ENCODE measurements around the gene PBX3. TPM values are rescaled to one million over a fixed set of nuclear protein-coding genes. Genes with fewer than 3 reads are reported as not detected.

PBX3 gene
- total RNA-seq, 1 experiment from 2014 or later: 39.0 TPM

- Histone ChIP-seq H3K9me3 (ENCODE audit: control insufficient read depth, insufficient read depth, low read depth, low read length) (no peaks in the 10 kb centered on the region), H3K4me3 (ENCODE audit: low read depth in 2 of 2, low read length in 2 of 2) (no peak overlapping the region), H3K36me3 (ENCODE audit: control insufficient read depth, insufficient read depth, low read length) (no peaks in the 10 kb centered on the region), H3K27me3 (ENCODE audit: control insufficient read depth, insufficient read depth, low read length) (no peaks in the 10 kb centered on the region), H3K27ac (ENCODE audit: low read length) (no peak overlapping the region), H3K4me1 (ENCODE audit: control insufficient read depth, insufficient read depth, low read length) (peaks cover 24% of the 10 kb centered on the region)
- DNase-seq (ENCODE audit: low read depth, low spot score): no peak
- no peak for ATAC-seq
- intact Hi-C loops (cut with micrococcal nuclease; ENCODE audit: unreplicated experiment): no loop called here
- CTCF ChIA-PET: no interaction called here
- no TSS peak for BruUV-seq (replicated peaks)
- no peak for TF ChIP-seq CTCF (IDR thresholded peaks at IDR 0.05)
- TF ChIP-seq REST (IDR thresholded peaks at IDR 0.05; ENCODE audit: insufficient read depth in 1 of 2, low read depth in 2 of 2, low read length in 1 of 2): no peak
- TF ChIP-seq POLR2AphosphoS5 (IDR thresholded peaks at IDR 0.05; ENCODE audit: low read depth, low read length): no peak
- no peak for TF ChIP-seq SIN3A (IDR thresholded peaks at IDR 0.05; ENCODE audit: borderline replicate concordance, insufficient read depth, low read depth, low read length)
- TF ChIP-seq TCF7L2 (IDR thresholded peaks at IDR 0.05; ENCODE audit: low read depth, low read length): no peak
- in situ Hi-C loops (cut with HindIII; ENCODE audit: low pct_unique_long_range_greater_than_20kb, low sequenced_read_pairs): no loop called here
- POLR2A ChIA-PET: no interaction called here
Observed at GRCh38 chr9:125908966-125909365, 161.8 kb downstream of the PBX3 start.

GRCh38 chr9:125909459-125909858 lies 162.3 kb downstream of the PBX3 start:
- no peak for DNase-seq (ENCODE audit: low read depth, low spot score)
- ChIA-PET POLR2A (no interaction called here), CTCF (no interaction called here)
- H3K9me3 ChIP-seq (ENCODE audit: control insufficient read depth, insufficient read depth, low read depth, low read length): no peaks in the 10 kb centered on the region
- BruUV-seq (replicated peaks): no TSS peak
- H3K36me3 ChIP-seq (ENCODE audit: control insufficient read depth, insufficient read depth, low read length): no peaks in the 10 kb centered on the region
- H3K27ac ChIP-seq (ENCODE audit: low read length): no peak overlapping the region
- no peak overlapping the region for H3K4me3 ChIP-seq (ENCODE audit: low read depth in 2 of 2, low read length in 2 of 2)
- H3K4me1 ChIP-seq (ENCODE audit: control insufficient read depth, insufficient read depth, low read length): peaks cover 19% of the 10 kb centered on the region
- in situ Hi-C loops (cut with HindIII; ENCODE audit: low pct_unique_long_range_greater_than_20kb, low sequenced_read_pairs): no loop called here
- ATAC-seq: no peak
- no peaks in the 10 kb centered on the region for H3K27me3 ChIP-seq (ENCODE audit: control insufficient read depth, insufficient read depth, low read length)
- intact Hi-C loops (cut with micrococcal nuclease; ENCODE audit: unreplicated experiment): no loop called here
- TF ChIP-seq REST (IDR thresholded peaks at IDR 0.05; ENCODE audit: insufficient read depth in 1 of 2, low read depth in 2 of 2, low read length in 1 of 2) (no peak), POLR2AphosphoS5 (IDR thresholded peaks at IDR 0.05; ENCODE audit: low read depth, low read length) (no peak), CTCF (IDR thresholded peaks at IDR 0.05) (no peak), SIN3A (IDR thresholded peaks at IDR 0.05; ENCODE audit: borderline replicate concordance, insufficient read depth, low read depth, low read length) (no peak), TCF7L2 (IDR thresholded peaks at IDR 0.05; ENCODE audit: low read depth, low read length) (no peak)
